PC-3 (cell line): ENCODE measurements around the gene ACSM5. TPM values are rescaled to one million over a fixed set of nuclear protein-coding genes. Genes with fewer than 3 reads are reported as not detected.

Experiments
- ATAC-seq: fragments of 200-7000 bp; cut with Tn5 transposase; 2 replicates; pipeline ENCODE4 v1.9.1; 2020; ENCODE audit warnings: mild to moderate bottlenecking, moderate library complexity
- BruUV-seq: library from RNA; stranded (reverse); fragments of 400-500 nt; replicated peaks from 2 replicates; lab custom pipeline; 2021; lab: Mats Ljungman, UMichigan
- CTCF ChIA-PET: fragments of 300-600 bp; sonication (Branson Sonifier 250); formaldehyde crosslinking; loops from one replicate; lab custom pipeline; 2022; ENCODE audit warnings: antibody characterized with exemption; lab: Charles Lee
- POLR2A ChIA-PET: fragments of 300-600 bp; sonication (Branson Sonifier 250); formaldehyde crosslinking; loops from one replicate; lab custom pipeline; 2022; ENCODE audit warnings: antibody characterized with exemption; ENCODE audit not compliant: unreplicated experiment; lab: Charles Lee
- DNase-seq: peaks from one replicate; pipeline ENCODE4 v3.0.0-alpha.2; 2015
- H2AFZ ChIP-seq: fragments of 300-600 bp; sonication (generic); 2 replicates; pipeline ENCODE4 v1.6.0; 2016; ENCODE audit warnings: antibody characterized with exemption, low read length
- H3F3A ChIP-seq: fragments of 300-600 bp; sonication (generic); one replicate; pipeline ENCODE4 v1.6.0; 2017; ENCODE audit warnings: antibody characterized with exemption, low read length, control low read depth, mild to moderate bottlenecking; ENCODE audit not compliant: unreplicated experiment
- H3K27ac ChIP-seq: fragments of 300-600 bp; sonication (generic); 2 replicates; pipeline ENCODE4 v1.5.1; 2016; ENCODE audit warnings: mild to moderate bottlenecking, low read length
- H3K27me3 ChIP-seq: fragments of 300-600 bp; sonication (generic); 2 replicates; pipeline ENCODE4 v1.6.1; 2016; ENCODE audit warnings: low read length, mixed read lengths
- H3K36me3 ChIP-seq: fragments of 300-600 bp; sonication (generic); 2 replicates; pipeline ENCODE4 v1.6.1; 2016; ENCODE audit warnings: low read depth, mixed run types, low read length, mixed read lengths
- H3K4me1 ChIP-seq: fragments of 300-600 bp; sonication (generic); 2 replicates; pipeline ENCODE4 v1.5.1; 2016; ENCODE audit warnings: low read length; ENCODE audit not compliant: insufficient read depth
- H3K4me2 ChIP-seq: fragments of 300-600 bp; sonication (generic); 2 replicates; pipeline ENCODE4 v1.6.0; 2016; ENCODE audit warnings: low read length
- H3K4me3 ChIP-seq: fragments of 300-600 bp; sonication (generic); 2 replicates; pipeline ENCODE4 v1.5.1; 2016; ENCODE audit warnings: mild to moderate bottlenecking, low read length, mixed read lengths
- H3K79me2 ChIP-seq: fragments of 300-600 bp; sonication (generic); 2 replicates; pipeline ENCODE4 v1.6.1; 2017; ENCODE audit warnings: low read length, mixed read lengths
- H3K9ac ChIP-seq: fragments of 300-600 bp; sonication (generic); 2 replicates; pipeline ENCODE4 v1.6.0; 2016; ENCODE audit warnings: mild to moderate bottlenecking, low read length
- H3K9me2 ChIP-seq: fragments of 300-600 bp; sonication (generic); replicated peaks from 2 replicates; pipeline ENCODE4 v1.6.1; 2016; ENCODE audit warnings: mixed run types, low read length, mixed read lengths
- H3K9me3 ChIP-seq: fragments of 300-600 bp; sonication (generic); 2 replicates; pipeline ENCODE4 v1.6.1; 2016; ENCODE audit warnings: low read length, mixed read lengths
- H4K20me1 ChIP-seq: fragments of 300-600 bp; sonication (generic); 2 replicates; pipeline ENCODE4 v1.6.1; 2016; ENCODE audit warnings: low read length, mixed read lengths
- EZH2 ChIP-seq: fragments of 300-600 bp; sonication (generic); IDR thresholded peaks from one replicate; pipeline ENCODE4 v1.6.1; 2017; ENCODE audit warnings: antibody characterized with exemption, mild to moderate bottlenecking, low read length; ENCODE audit not compliant: unreplicated experiment
- EZH2phosphoT487 ChIP-seq: fragments of 300-600 bp; sonication (generic); IDR thresholded peaks from 2 replicates; pipeline ENCODE4 v1.6.1; 2018; ENCODE audit warnings: mild to moderate bottlenecking, antibody characterized with exemption, low read length, borderline replicate concordance
- intact Hi-C: fragments of 100-400 bp; cut with micrococcal nuclease; formaldehyde crosslinking; loops from 2 replicates; pipeline ENCODE4 v1.9.0; 2023
- total RNA-seq: library from RNA; depleted of rRNA; stranded (reverse); fragments of >200 nt; gene quantifications from 2 replicates; pipeline ENCODE4 v1.2.3, GENCODE V29; 2014
- TF ChIP-seq, protein P1 (sequence below): fragments of 300-600 bp; sonication (generic); conservative IDR thresholded peaks from 2 replicates; pipeline ENCODE4 v1.5.1; 2017; ENCODE audit warnings: antibody characterized with exemption, low read depth, mild to moderate bottlenecking, low read length

The ACSM5 gene
- total RNA-seq, 1 experiment from 2014 or later: not detected

DNA sequence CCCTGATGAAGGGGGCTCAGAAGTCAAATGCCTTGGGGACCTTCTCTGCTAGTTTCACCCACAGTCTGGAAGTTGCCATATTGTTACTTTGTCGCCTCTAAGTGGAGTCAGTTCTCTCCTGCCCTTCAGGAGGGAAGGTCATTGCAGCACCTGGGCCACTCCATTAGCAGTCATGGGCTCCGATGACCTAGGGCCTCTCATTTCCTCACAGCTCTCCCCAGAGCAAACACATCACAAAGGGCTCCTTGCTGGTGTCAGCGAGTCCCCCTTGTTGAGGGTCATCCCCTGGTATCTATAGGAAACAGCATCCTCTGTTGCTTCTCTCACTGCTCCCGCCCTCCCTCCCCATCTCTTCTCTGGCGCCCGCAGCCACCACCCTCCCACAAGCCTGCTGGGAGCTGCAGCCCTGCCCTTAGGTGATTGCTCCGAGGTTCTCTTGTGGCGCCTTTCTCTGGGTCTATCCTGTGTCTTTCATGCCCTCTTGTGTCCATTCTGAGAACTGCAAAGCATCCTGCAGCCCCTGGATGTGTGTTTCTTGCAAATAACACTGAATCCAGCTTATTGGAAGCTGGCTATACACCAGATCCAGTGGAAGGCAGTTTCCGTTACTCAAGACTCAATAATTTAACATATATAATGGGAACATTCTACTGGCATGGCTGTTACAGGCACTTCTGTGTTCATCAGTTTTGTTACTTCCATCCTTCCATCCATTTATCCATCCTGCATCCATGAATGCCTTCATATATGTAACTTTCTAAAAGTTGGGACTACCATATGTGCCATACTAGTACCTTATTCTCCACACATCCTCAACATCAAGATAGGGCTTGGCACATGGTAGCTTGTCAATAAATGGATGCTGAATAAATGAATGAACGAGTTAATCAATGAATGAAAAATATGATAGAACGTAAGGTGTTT, 26.0 kb upstream of the ACSM5 start:
- no peaks in the 10 kb centered on the region for H3K4me1 ChIP-seq
- DNase-seq (peak; percentile 74), ATAC-seq (peak; percentile 74)
- H4K20me1 ChIP-seq: no peaks in the 10 kb centered on the region
- H3K27me3 ChIP-seq: no peaks in the 10 kb centered on the region
- CTCF ChIA-PET: interaction anchor here (0.7 to 1.3 kb wide), 2 partner anchors 476 to 687 kb away, joined by 3 to 4 read pairs; no protein-coding TSS in a partner anchor
- H3K79me2 ChIP-seq: no peaks in the 10 kb centered on the region
- no peaks in the 10 kb centered on the region for H3K36me3 ChIP-seq
- no peak overlapping the region for H3K27ac ChIP-seq
- TF ChIP-seq EZH2 (no peak), EZH2phosphoT487 (no peak)
- TF ChIP-seq, protein P1, sequence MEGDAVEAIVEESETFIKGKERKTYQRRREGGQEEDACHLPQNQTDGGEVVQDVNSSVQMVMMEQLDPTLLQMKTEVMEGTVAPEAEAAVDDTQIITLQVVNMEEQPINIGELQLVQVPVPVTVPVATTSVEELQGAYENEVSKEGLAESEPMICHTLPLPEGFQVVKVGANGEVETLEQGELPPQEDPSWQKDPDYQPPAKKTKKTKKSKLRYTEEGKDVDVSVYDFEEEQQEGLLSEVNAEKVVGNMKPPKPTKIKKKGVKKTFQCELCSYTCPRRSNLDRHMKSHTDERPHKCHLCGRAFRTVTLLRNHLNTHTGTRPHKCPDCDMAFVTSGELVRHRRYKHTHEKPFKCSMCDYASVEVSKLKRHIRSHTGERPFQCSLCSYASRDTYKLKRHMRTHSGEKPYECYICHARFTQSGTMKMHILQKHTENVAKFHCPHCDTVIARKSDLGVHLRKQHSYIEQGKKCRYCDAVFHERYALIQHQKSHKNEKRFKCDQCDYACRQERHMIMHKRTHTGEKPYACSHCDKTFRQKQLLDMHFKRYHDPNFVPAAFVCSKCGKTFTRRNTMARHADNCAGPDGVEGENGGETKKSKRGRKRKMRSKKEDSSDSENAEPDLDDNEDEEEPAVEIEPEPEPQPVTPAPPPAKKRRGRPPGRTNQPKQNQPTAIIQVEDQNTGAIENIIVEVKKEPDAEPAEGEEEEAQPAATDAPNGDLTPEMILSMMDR: peak; percentile 69
- no peak overlapping the region for H3K9ac ChIP-seq
- intact Hi-C loops: loop anchor here (2.0 kb wide), 1 partner anchor 477 kb away; no protein-coding TSS in a partner anchor
- H3K4me3 ChIP-seq: no peak overlapping the region
- H2AFZ ChIP-seq: no peak overlapping the region
- H3F3A ChIP-seq: no peaks in the 10 kb centered on the region
- no peak overlapping the region for H3K4me2 ChIP-seq
- no peaks in the 10 kb centered on the region for H3K9me3 ChIP-seq
- no peaks in the 10 kb centered on the region for H3K9me2 ChIP-seq
- no TSS peak for BruUV-seq
- POLR2A ChIA-PET: no interaction called here

DNA sequence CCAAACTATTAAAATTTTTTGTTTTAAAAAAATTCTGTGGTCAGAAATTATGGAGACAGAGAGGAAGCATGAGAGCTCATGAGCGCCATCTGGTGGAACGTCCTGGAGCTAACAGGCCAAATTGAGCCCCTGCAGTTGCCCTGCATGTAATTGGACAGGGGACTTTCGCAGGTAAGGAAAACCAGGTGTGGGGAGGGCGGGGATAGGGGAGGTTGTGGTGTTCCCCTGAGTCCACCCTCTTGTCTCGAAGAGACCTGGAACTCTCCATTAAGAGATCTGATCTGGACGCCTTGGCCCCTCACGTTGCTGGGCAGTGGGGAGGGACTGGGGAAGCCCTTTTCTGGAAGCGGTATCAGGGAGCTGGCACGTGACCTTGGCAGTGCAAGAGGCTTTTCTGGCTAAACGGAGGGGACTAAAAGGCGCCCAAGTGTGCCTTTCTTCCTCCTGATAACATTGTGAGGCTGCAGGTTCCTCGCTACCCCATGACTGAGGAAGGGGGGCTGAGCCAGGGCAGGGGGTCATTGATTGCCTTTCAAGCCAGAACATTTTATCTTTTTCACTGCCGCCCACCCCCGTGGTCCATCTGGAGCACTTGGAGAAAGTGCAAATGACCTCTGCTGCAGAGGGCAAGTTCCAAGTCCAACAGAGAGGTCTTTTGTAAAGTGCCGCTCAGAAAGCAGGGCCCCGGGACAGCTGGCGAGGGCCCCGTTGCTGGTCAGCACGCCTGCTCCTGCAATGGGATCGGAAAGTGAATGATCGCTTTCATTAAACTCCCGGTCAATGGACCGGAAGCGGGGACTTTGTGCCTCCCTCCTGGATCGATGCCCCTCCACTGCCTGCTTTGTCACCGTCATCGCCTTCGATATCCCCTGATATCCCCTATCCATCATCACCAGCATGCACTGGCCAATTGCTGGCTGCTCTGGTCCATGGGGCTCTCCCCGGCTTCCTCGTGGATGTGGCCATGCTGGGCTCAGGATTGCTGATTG, 23.2 kb upstream of the ACSM5 start:
- H3K27ac ChIP-seq: no peak overlapping the region
- H2AFZ ChIP-seq: no peak overlapping the region
- no peaks in the 10 kb centered on the region for H3F3A ChIP-seq
- H4K20me1 ChIP-seq: no peaks in the 10 kb centered on the region
- H3K9ac ChIP-seq: no peak overlapping the region
- H3K9me2 ChIP-seq: no peaks in the 10 kb centered on the region
- ChIA-PET POLR2A (interaction anchor here (0.7 kb wide), 1 partner anchor 8 kb away, joined by 6 read pairs; no protein-coding TSS in a partner anchor), CTCF (interaction anchor here (0.6 to 1.2 kb wide), 5 partner anchors 86 to 802 kb away, joined by 3 to 12 read pairs (median 5); no protein-coding TSS in a partner anchor)
- no peaks in the 10 kb centered on the region for H3K9me3 ChIP-seq
- no peaks in the 10 kb centered on the region for H3K36me3 ChIP-seq
- no peaks in the 10 kb centered on the region for H3K4me1 ChIP-seq
- DNase-seq (peak; percentile 66), ATAC-seq (peak; percentile 31; the same call in 1 of the 2 replicates)
- no TSS peak for BruUV-seq
- no peaks in the 10 kb centered on the region for H3K27me3 ChIP-seq
- H3K4me2 ChIP-seq: no peak overlapping the region
- TF ChIP-seq EZH2 (no peak), EZH2phosphoT487 (no peak)
- TF ChIP-seq, protein P1: peak; percentile 70
- no peak overlapping the region for H3K4me3 ChIP-seq
- intact Hi-C loops: loop anchor here (1.0 kb wide), 1 partner anchor 487 kb away; no protein-coding TSS in a partner anchor
- no peaks in the 10 kb centered on the region for H3K79me2 ChIP-seq
